Activated naive CD8-positive, alpha-beta T cell treated with anti-CD3 and anti-CD28 coated beads, Interleukin-2, amount 10 ng/mL, durations not matched to agents 7 days and 5 days (primary cell): ENCODE results near the gene DPT. TPM values are rescaled to one million over a fixed set of nuclear protein-coding genes. Genes with fewer than 3 reads are reported as not detected.

Experiments used
- ATAC-seq: fragments of 150-1000 bp; cut with Tn5 transposase; one replicate; pipeline ENCODE4 v1.10.0; 2021; ENCODE audit warnings: low read depth, moderate library complexity
- POLR2A ChIA-PET: fragments of 350-600 bp; sonication (Branson Sonifier 250); formaldehyde crosslinking; loops from one replicate; lab custom pipeline; 2021; ENCODE audit warnings: antibody characterized with exemption; lab: Charles Lee
- DNase-seq: peaks from one replicate; pipeline ENCODE4 v3.0.0; 2021
- H3K27ac Mint-ChIP-seq: one replicate; pipeline ENCODE4 v1.8.0; 2022; ENCODE audit warnings: mild to moderate bottlenecking, mixed read lengths
- H3K27me3 Mint-ChIP-seq: one replicate; pipeline ENCODE4 v1.8.0; 2022; ENCODE audit warnings: mild to moderate bottlenecking, moderate library complexity, mixed read lengths
- H3K36me3 Mint-ChIP-seq: one replicate; pipeline ENCODE4 v1.8.0; 2021; ENCODE audit warnings: mild to moderate bottlenecking, mixed read lengths
- H3K4me1 Mint-ChIP-seq: one replicate; pipeline ENCODE4 v1.8.0; 2021; ENCODE audit warnings: mixed read lengths
- H3K4me3 Mint-ChIP-seq: one replicate; pipeline ENCODE4 v1.8.0; 2022; ENCODE audit warnings: mild to moderate bottlenecking, moderate library complexity, mixed read lengths
- H3K9me3 Mint-ChIP-seq: one replicate; pipeline ENCODE4 v1.8.0; 2021; ENCODE audit warnings: mixed read lengths
- total RNA-seq, 2 experiments: library from RNA; stranded (reverse); gene quantifications; one replicate each; pipeline ENCODE4 v1.2.3, GENCODE V29; 2021

The DPT gene
- total RNA-seq, 2 experiments from 2014 or later, result not detected

- Mint-ChIP-seq H3K9me3 (no peaks in the 10 kb centered on the region), H3K4me3 (no peak overlapping the region), H3K27me3 (peaks cover 12% of the 10 kb centered on the region), H3K36me3 (no peaks in the 10 kb centered on the region), H3K27ac (no peak overlapping the region), H3K4me1 (no peaks in the 10 kb centered on the region)
- DNase-seq (no peak), ATAC-seq (no peak)
- POLR2A ChIA-PET, result no interaction called here
Observed at GRCh38 chr1:168688644-168689326, 40.2 kb downstream of the DPT start.

GRCh38 chr1:168687816-168688215 lies 41.2 kb downstream of the DPT start:
- H3K36me3 Mint-ChIP-seq, result no peaks in the 10 kb centered on the region
- H3K27ac Mint-ChIP-seq, result no peak overlapping the region
- H3K9me3 Mint-ChIP-seq, result peaks cover 4% of the 10 kb centered on the region
- POLR2A ChIA-PET, result no interaction called here
- DNase-seq (no peak), ATAC-seq (no peak)
- peaks cover 12% of the 10 kb centered on the region for H3K27me3 Mint-ChIP-seq
- no peak overlapping the region for H3K4me3 Mint-ChIP-seq
- no peaks in the 10 kb centered on the region for H3K4me1 Mint-ChIP-seq

GRCh38 chr1:168686666-168687065 lies 42.3 kb downstream of the DPT start:
- H3K4me3 Mint-ChIP-seq, result no peak overlapping the region
- no peak for DNase-seq
- peaks cover 9% of the 10 kb centered on the region for H3K9me3 Mint-ChIP-seq
- POLR2A ChIA-PET, result no interaction called here
- no peak overlapping the region for H3K27ac Mint-ChIP-seq
- H3K4me1 Mint-ChIP-seq, result no peaks in the 10 kb centered on the region
- ATAC-seq, result no peak
- H3K27me3 Mint-ChIP-seq, result peaks cover 12% of the 10 kb centered on the region
- no peaks in the 10 kb centered on the region for H3K36me3 Mint-ChIP-seq

- H3K4me1 Mint-ChIP-seq, result no peaks in the 10 kb centered on the region
- peaks cover 19% of the 10 kb centered on the region for H3K27me3 Mint-ChIP-seq
- POLR2A ChIA-PET, result no interaction called here
- H3K36me3 Mint-ChIP-seq, result no peaks in the 10 kb centered on the region
- no peak overlapping the region for H3K27ac Mint-ChIP-seq
- DNase-seq (no peak), ATAC-seq (no peak)
- H3K9me3 Mint-ChIP-seq, result peaks cover 16% of the 10 kb centered on the region
- no peak overlapping the region for H3K4me3 Mint-ChIP-seq
Observed at GRCh38 chr1:168683871-168684270, 45.1 kb downstream of the DPT start.

GRCh38 chr1:168676861-168677260 lies 52.1 kb downstream of the DPT start:
- Mint-ChIP-seq H3K27ac (no peak overlapping the region), H3K9me3 (peaks cover 9% of the 10 kb centered on the region), H3K4me1 (no peaks in the 10 kb centered on the region), H3K4me3 (no peak overlapping the region), H3K27me3 (peaks cover 16% of the 10 kb centered on the region), H3K36me3 (no peaks in the 10 kb centered on the region)
- no peak for DNase-seq
- POLR2A ChIA-PET, result no interaction called here
- no peak for ATAC-seq

- DNase-seq (no peak), ATAC-seq (no peak)
- H3K9me3 Mint-ChIP-seq, result peaks cover 4% of the 10 kb centered on the region
- no peaks in the 10 kb centered on the region for H3K4me1 Mint-ChIP-seq
- no peak overlapping the region for H3K27ac Mint-ChIP-seq
- POLR2A ChIA-PET, result no interaction called here
- no peaks in the 10 kb centered on the region for H3K36me3 Mint-ChIP-seq
- no peak overlapping the region for H3K4me3 Mint-ChIP-seq
- peaks cover 12% of the 10 kb centered on the region for H3K27me3 Mint-ChIP-seq
Observed at GRCh38 chr1:168676029-168676812, 52.8 kb downstream of the DPT start.

- Mint-ChIP-seq H3K4me1 (no peaks in the 10 kb centered on the region), H3K4me3 (no peak overlapping the region), H3K27me3 (peaks cover 4% of the 10 kb centered on the region), H3K27ac (no peak overlapping the region), H3K9me3 (peaks cover 5% of the 10 kb centered on the region), H3K36me3 (no peaks in the 10 kb centered on the region)
- ATAC-seq (no peak), DNase-seq (no peak)
- POLR2A ChIA-PET, result no interaction called here
Observed at GRCh38 chr1:168673974-168674683, 54.9 kb downstream of the DPT start.

GRCh38 chr1:168672278-168672677 lies 56.7 kb downstream of the DPT start:
- Mint-ChIP-seq H3K9me3 (peaks cover 5% of the 10 kb centered on the region), H3K27ac (no peak overlapping the region), H3K4me1 (no peaks in the 10 kb centered on the region), H3K27me3 (peaks cover 4% of the 10 kb centered on the region), H3K4me3 (no peak overlapping the region), H3K36me3 (no peaks in the 10 kb centered on the region)
- POLR2A ChIA-PET, result no interaction called here
- ATAC-seq (no peak), DNase-seq (no peak)

GRCh38 chr1:168671782-168672181 lies 57.2 kb downstream of the DPT start:
- H3K27me3 Mint-ChIP-seq, result peaks cover 5% of the 10 kb centered on the region
- no peaks in the 10 kb centered on the region for H3K4me1 Mint-ChIP-seq
- POLR2A ChIA-PET, result no interaction called here
- H3K4me3 Mint-ChIP-seq, result no peak overlapping the region
- no peak overlapping the region for H3K27ac Mint-ChIP-seq
- H3K9me3 Mint-ChIP-seq, result peaks cover 5% of the 10 kb centered on the region
- ATAC-seq (no peak), DNase-seq (no peak)
- no peaks in the 10 kb centered on the region for H3K36me3 Mint-ChIP-seq

- DNase-seq, result no peak
- POLR2A ChIA-PET, result no interaction called here
- ATAC-seq, result no peak
- H3K27ac Mint-ChIP-seq, result no peak overlapping the region
- peaks cover 10% of the 10 kb centered on the region for H3K9me3 Mint-ChIP-seq
- H3K4me1 Mint-ChIP-seq, result peaks cover 3% of the 10 kb centered on the region
- H3K4me3 Mint-ChIP-seq, result no peak overlapping the region
- H3K27me3 Mint-ChIP-seq, result peaks cover 10% of the 10 kb centered on the region
- no peaks in the 10 kb centered on the region for H3K36me3 Mint-ChIP-seq
Observed at GRCh38 chr1:168665975-168666374, 63.0 kb downstream of the DPT start.

- Mint-ChIP-seq H3K9me3 (peaks cover 8% of the 10 kb centered on the region), H3K27me3 (peaks cover 10% of the 10 kb centered on the region), H3K4me1 (peaks cover 3% of the 10 kb centered on the region), H3K4me3 (no peak overlapping the region), H3K27ac (no peak overlapping the region), H3K36me3 (no peaks in the 10 kb centered on the region)
- POLR2A ChIA-PET, result no interaction called here
- ATAC-seq (no peak), DNase-seq (no peak)
Observed at GRCh38 chr1:168664069-168664834, 64.8 kb downstream of the DPT start.

GRCh38 chr1:168656485-168656884 lies 72.5 kb downstream of the DPT start:
- no peak for DNase-seq
- POLR2A ChIA-PET, result no interaction called here
- Mint-ChIP-seq H3K27me3 (peaks cover 14% of the 10 kb centered on the region), H3K27ac (no peak overlapping the region), H3K36me3 (no peaks in the 10 kb centered on the region), H3K9me3 (no peaks in the 10 kb centered on the region), H3K4me1 (no peaks in the 10 kb centered on the region), H3K4me3 (no peak overlapping the region)
- ATAC-seq, result no peak

- ATAC-seq (no peak), DNase-seq (no peak)
- H3K4me3 Mint-ChIP-seq, result no peak overlapping the region
- no peaks in the 10 kb centered on the region for H3K36me3 Mint-ChIP-seq
- POLR2A ChIA-PET, result no interaction called here
- H3K9me3 Mint-ChIP-seq, result no peaks in the 10 kb centered on the region
- no peaks in the 10 kb centered on the region for H3K4me1 Mint-ChIP-seq
- peaks cover 14% of the 10 kb centered on the region for H3K27me3 Mint-ChIP-seq
- no peak overlapping the region for H3K27ac Mint-ChIP-seq
Observed at GRCh38 chr1:168654198-168654915, 74.6 kb downstream of the DPT start.
